ENCODE data around the gene SERF2. TPM values are rescaled to one million over a fixed set of nuclear protein-coding genes. Genes with fewer than 3 reads are reported as not detected.
A peak's percentile ranks its signal among the peaks of the same experiment; 100 is the strongest.

Gene SERF2
- total RNA-seq, 4 donors from 2014 or later, result 486 to 741 (median 626) TPM

GRCh38 chr15:43775411-43775965, 16.6 kb upstream of the SERF2 start:
- TF ChIP-seq POLR2A (IDR thresholded peaks at IDR 0.05) (no peak), CTCF (IDR thresholded peaks at IDR 0.05) (no peak)
- DNase-seq (ENCODE audit: low spot score in 2 of 2), result peak in 1 of 2 donors; percentile 51
- 65 to 100% methylated on average over 1 of the region's 1 CpG for WGBS, 2 donors
- H3K4me3 ChIP-seq (ENCODE audit: low read depth, poor library complexity, severe bottlenecking), result no peak overlapping the region
- intact Hi-C loops (cut with DNase I; ENCODE audit: low total_unique reads), result no loop called here

GRCh38 chr15:43776101-43776717, 15.9 kb upstream of the SERF2 start:
- intact Hi-C loops (cut with DNase I; ENCODE audit: low total_unique reads), result no loop called here
- 28 to 33% methylated on average over 30 to 31 of the region's 35 CpGs for WGBS, 2 donors
- peak in 1 of 2 donors; percentile 91 for DNase-seq (ENCODE audit: low spot score in 2 of 2)
- TF ChIP-seq POLR2A (IDR thresholded peaks at IDR 0.05), result no peak
- no peak for TF ChIP-seq CTCF (IDR thresholded peaks at IDR 0.05)
- peak overlapping the region; percentile 61 for H3K4me3 ChIP-seq (ENCODE audit: low read depth, poor library complexity, severe bottlenecking)

- peak within 1 kb of the TSS; percentile 61 for H3K4me3 ChIP-seq (ENCODE audit: low read depth, poor library complexity, severe bottlenecking)
- peak; percentile 73 to 94 for DNase-seq (ENCODE audit: low spot score in 2 of 2)
- WGBS, 2 donors, result 0 to 2% methylated on average over 10 to 18 of the region's 41 CpGs
- intact Hi-C loops (cut with DNase I; ENCODE audit: low total_unique reads), result no loop called here
- TF ChIP-seq POLR2A (IDR thresholded peaks at IDR 0.05) (no peak), CTCF (IDR thresholded peaks at IDR 0.05) (no peak)
Measured at GRCh38 chr15:43776718-43777266, 15.3 kb upstream of the SERF2 start, which contains the start of gene ELL3. Gene ELL3, minus strand, starts transcription at chr15:43776966. Its CDS starts 65 bp downstream, at chr15:43776901.

GRCh38 chr15:43777267-43777914, 14.7 kb upstream of the SERF2 start:
- 0 to 2% methylated on average over 26 to 27 of the region's 31 CpGs for WGBS, 2 donors
- DNase-seq (ENCODE audit: low spot score in 2 of 2), result peak; percentile 76 to 97
- TF ChIP-seq POLR2A (IDR thresholded peaks at IDR 0.05) (no peak), CTCF (IDR thresholded peaks at IDR 0.05) (peak in 1 of 3 donors; percentile 46)
- peak overlapping the region; percentile 61 for H3K4me3 ChIP-seq (ENCODE audit: low read depth, poor library complexity, severe bottlenecking)
- intact Hi-C loops (cut with DNase I; ENCODE audit: low total_unique reads), result no loop called here

GRCh38 chr15:43779016-43779415, 13.1 kb upstream of the SERF2 start:
- H3K4me3 ChIP-seq (ENCODE audit: low read depth, poor library complexity, severe bottlenecking), result no peak overlapping the region
- intact Hi-C loops (cut with DNase I; ENCODE audit: low total_unique reads), result no loop called here
- WGBS, 2 donors, result 87% methylated on average over 1 of the region's 1 CpG
- DNase-seq (ENCODE audit: low spot score in 2 of 2), result no peak
- no peak for TF ChIP-seq CTCF (IDR thresholded peaks at IDR 0.05)
- no peak for TF ChIP-seq POLR2A (IDR thresholded peaks at IDR 0.05)

All from lower leg skin (tissue), 4 donors.